ENCODE results near the gene HOXC13.

Gene HOXC13

DNA sequence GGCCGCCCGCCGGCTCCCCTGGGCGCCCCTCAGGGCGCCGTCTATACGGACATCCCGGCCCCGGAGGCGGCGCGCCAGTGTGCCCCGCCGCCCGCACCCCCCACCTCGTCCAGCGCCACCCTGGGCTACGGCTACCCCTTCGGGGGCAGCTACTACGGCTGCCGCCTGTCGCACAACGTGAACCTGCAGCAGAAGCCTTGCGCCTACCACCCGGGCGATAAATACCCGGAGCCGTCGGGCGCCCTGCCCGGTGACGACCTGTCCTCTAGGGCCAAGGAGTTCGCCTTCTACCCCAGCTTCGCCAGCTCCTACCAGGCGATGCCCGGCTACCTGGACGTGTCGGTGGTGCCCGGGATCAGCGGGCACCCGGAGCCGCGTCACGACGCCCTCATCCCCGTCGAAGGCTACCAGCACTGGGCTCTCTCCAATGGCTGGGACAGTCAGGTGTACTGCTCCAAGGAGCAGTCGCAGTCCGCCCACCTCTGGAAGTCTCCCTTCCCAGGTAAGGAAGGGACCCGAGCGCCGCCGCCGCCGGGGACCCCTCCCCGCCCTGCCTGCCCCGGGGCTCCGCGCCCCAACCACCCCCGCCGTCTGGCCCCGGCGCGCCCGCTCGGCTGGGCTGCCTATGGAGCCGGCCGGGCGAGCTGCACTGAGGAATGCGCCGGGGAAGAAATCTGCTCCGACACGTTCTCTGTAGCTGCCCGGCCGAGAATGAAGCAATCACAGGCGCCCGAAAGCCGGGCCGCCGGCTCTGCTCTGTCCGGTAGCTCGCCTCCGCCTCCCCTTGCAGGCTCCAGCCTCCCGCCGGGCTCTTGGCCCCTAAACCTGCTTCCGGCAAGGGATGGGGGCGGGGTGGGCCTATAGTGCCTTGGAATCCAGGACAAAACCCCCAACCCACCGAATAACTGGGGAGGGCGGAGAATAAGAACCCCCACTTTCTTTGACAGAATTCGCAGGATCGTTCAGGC, 794 bp downstream of the HOXC13 start:
- no peak for DNase-seq

DNA sequence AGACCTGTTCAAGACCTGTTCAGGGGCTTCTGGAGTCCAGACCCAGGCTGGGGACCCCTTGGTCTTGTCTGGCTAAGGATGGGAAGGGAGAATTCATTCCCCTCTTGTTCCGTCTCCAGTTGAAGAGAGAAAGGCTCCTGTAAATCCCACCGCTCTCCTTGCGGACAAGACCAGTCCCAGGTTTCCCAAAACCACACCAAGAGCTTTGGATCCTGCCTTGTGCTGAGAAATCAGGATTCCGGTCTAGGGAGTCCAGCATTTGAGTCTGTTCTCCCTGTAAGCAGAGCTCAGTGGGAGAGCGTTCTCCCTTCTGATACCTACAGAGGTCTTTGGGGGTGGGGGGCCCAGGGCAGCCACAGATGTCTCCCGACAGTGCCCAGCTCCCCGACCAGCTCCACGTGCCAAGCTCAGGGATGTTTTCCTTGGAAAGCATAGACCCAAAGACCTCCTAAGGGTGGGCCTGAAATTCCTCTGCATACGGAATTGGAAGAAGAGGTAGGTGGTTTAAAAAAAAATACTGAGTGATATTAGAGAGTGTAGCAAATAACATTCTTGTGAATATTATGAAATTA, 1.9 kb downstream of the HOXC13 start:
- no peak for DNase-seq

DNA sequence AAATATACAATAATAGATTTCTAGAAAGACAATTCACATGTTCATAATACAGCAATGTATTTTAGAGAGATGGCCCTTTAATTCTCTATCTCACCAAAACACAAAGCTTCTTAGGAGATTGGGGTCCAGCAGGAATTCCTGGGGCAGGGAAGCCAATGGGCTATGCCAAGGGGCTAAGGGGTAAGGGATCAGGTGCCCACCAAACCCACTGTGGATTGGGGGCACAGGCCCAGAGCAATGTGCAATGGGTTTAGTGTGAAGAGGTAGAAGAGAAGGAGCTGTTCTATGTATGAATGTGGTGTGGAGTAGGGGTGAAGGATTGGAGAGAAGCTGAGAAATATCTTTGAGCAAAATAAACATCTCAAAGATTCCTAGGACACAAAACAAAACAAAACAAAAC, 2.6 kb downstream of the HOXC13 start:
- no peak for DNase-seq

DNA sequence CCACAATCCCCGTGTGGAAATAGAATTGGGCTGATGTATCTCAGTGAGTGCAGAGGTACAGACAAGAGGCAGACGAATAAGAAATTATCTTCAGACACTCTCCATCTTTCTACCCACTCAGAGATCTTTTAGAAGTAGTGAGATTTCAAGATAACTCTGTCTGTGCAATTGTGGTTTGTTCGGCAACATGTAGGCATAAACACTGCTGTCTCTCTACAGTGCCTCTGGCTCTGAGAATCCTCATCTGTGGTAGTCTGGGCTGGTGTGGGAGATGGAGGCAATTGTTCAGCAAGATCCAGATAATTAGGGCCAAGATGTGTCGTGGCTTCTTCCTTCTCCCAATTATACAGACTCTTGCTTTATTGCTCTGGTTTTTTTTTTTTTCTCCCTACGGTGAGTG, 3.1 kb downstream of the HOXC13 start:
- no peak for DNase-seq

DNA sequence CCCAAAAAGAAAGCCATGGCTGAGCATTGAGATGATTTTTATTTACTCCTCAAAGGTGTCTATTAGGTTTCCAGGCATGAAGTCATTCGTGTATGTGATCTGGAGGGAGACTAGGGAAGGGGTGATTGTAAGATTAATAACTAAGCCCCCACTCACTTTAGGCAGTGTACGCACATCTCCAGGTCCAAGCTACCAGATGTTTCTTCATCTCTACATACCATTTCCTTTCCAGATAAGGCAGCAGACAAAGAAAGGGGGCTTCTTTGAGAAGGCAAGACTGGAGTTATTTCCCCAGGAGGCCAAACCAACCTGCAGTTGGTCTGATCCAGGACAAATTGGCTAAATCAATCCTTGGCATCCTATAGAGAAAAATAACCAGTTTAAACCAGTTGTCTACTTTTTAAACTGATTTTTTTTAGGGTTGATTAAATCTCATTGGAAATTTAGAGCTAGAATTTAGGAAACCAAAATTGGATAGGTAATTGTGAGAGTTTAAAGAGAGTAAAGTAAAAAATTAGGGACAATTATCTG, 3.9 kb downstream of the HOXC13 start:
- no peak for DNase-seq

DNA sequence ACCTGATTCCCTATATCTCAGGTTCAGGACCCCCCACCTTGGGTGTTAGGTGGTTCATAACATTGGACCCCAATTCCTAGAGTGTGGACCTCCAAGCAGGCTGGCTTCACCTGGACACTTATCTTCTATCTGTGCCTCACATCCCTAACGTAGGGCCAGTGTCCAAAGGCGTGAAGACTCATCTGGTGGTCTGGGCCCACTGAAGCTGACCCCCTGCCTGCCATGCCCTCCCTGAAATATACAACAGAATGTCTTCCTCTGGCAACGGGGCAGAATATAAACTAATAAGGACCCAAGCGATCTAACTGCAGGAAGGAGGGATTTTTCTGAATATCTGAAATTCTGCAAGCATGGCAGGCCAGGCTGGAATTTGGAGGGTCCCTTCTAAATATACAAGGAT, 5.6 kb downstream of the HOXC13 start:
- no peak for DNase-seq

DNA sequence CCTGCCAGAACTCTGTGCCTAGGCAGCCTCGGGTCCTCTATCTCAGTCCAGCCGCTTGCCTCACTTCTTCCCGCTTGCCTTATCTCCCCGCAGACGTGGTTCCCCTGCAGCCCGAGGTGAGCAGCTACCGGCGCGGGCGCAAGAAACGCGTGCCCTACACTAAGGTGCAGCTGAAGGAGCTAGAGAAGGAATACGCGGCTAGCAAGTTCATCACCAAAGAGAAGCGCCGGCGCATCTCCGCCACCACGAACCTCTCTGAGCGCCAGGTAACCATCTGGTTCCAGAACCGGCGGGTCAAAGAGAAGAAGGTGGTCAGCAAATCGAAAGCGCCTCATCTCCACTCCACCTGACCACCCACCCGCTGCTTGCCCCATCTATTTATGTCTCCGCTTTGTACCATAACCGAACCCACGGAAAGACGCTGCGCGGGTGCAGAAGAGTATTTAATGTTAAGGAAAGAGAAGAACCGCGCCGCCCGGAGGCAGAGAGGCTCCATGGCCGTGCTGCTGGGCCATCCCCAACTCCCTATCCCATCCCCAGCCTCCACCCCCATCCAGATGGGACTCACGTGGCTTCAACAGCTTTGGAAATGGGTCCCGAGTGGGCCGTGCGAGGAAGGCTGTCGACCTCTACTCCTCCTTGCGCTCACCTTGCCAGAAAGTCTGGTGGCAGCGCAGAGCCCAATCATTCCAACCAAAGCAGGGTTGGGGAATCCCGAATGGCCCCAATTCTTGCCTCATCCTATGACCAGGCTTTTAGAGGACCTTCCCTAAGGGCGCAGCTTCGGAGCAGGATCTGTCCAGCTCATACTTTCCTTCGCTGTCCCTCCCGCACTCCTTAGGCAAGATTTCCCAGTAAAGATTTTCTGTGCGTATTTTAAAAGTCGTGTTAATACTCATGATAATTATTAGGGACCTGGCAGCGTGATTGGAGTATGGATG, 6.5 kb downstream of the HOXC13 start:
- no peak for DNase-seq

DNA sequence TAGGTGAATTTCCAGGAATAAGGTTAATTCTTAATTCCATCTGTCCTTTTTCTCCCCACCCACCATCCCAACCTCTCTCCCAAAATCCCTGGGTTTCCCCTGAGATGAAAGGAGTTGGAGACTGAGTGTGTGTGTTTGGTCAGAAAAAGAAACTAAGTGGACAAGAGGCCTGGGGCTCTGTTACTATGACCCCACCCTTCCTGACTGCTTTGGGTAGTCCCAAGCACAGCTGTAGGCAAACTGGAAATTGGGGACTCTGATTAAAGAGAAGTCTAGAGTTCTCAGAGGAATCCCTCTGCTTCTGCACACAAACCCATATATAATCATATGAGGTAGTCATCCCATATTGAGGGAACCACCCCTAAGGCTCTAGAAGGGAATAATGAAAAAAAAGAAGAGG, 9.1 kb downstream of the HOXC13 start:
- no peak for DNase-seq

DNA sequence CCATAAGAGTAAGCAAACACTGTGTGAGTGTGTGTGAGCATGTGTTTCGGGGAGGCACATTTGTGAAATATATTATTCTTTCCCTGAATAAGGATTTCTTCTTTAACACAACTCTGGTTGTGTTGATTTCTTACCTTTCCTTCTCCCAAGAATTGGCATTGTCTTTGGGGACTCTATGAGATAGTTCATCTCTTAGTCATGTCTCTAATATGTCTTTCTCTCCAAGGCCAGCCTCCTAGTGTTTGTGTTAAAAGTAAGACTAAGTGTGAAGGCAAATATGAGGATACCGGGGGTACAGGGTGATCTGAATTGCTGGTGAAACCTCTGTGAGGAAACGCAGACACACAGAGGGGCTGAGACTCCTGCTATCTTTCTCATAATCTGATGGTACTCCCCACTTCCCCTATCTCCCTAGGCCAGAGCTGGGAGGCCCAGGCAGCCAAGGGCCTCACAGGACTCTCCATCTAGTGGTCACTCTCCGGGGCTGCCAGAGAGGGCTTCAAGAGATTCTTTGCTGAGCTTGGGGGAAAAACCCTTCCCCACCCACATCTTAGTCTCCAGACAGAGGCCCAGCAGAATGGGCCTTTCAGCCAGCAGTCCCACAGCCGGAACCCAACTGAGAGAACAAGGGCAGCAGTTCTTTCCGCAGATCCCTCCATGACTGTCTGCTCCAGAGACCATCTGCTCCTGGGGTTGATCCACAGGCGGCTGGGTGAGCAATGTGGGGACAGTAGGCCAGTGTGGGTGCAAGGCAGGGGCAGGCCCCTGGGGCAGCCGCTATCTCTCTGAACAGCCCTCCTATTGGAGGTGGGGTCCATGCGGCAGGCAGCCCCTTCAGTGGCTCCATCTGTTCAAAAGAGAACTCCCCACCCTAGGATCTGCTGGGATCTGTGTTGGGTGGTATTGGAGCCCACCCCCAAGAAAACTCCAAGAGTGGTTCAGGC, 10.3 kb downstream of the HOXC13 start:
- no peak for DNase-seq

DNA sequence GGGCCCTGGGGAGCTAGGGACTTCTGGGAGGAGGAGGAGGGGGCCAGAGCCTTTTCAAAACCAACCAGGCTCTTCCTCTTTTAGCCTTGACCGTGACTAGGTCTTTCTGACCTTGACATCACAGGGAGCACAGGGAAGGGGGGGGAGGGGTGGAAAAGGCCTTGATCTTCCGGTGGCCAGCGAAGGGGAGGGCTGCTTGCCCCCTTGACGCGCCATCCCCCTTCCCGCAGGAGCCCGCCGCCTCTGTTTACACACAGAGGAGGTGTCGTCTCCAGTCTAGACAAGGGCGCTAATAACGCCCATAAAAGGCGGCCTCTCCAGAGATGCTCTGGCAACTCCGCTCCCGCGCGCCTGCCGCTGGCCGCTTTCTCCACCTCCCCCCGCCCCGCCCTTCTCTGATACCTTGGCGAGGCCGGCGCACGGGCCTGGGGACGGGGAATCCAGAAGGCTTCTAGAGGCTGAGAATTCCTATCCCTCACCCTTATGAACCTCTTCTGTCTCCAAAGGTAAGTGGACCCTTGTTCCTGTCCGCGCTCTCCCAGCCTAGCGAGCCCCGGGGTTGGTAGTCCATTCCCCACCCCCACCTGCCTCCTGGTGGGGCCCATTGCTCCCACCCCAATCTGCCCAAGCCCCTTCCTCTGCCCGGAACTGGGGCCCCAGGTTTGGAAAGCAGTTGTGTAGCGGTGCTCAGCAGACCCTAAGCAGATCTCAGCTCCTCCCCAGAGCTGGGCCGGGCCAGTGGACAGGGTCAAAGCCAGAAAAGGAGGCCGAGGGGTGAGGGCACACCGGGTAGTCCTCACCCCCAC, 11.2 kb downstream of the HOXC13 start:
- DNase-seq, result no peak

DNA sequence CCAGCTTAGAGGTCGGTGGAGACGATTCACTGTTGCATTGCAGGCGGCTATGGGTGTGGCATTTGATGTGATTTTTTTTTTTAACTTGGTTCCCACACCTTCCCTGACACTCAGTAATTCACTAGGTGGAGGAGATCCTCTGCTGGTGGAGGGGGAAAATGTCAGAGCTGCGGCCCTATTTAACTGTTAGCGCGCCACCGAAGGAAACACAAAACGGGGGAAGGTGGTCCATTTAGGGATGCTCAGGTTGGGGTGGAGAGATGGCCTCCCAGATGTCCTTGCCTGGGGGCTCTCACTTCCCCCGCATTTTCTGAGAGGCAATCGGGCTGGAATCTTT, 11.8 kb downstream of the HOXC13 start:
- no peak for DNase-seq

DNA sequence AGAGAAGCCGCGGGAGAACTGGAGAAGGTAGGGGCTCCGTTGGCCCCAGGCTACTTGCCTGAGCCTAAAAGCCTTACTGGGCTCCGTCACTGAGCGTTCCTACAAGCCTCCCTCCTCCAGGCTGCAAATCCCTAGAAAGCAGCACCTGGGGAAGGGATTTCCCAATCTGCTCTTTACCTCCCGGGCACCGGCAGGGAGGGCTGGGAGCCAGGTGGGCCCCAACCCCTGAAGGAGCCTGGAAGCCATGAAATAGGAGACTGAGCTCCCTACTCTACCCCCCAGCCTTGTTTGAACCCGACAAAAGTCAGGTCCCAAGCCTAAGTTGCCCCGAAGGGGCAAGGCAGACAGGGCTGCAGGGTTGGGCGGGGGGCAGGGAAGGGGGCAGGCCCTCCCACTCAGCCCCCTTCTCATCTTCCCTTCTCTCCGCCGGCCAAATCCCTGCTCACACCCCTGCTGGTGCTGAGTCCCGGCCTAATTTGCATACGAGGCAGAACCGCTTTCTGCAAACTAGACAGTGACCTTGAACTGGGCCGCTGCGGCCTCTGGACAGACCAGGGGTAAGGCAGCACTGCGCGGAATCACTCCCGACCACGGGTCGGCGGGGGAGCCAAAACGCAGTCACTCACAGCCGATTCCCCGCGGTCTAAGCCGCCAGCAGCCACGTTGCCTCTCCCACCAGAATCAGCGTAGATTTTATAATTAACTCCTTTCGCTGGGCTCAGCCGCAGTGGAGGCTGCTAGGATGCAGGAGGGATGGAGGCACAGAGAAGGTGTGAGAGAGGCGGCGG, 12.4 kb downstream of the HOXC13 start:
- no peak for DNase-seq

DNA sequence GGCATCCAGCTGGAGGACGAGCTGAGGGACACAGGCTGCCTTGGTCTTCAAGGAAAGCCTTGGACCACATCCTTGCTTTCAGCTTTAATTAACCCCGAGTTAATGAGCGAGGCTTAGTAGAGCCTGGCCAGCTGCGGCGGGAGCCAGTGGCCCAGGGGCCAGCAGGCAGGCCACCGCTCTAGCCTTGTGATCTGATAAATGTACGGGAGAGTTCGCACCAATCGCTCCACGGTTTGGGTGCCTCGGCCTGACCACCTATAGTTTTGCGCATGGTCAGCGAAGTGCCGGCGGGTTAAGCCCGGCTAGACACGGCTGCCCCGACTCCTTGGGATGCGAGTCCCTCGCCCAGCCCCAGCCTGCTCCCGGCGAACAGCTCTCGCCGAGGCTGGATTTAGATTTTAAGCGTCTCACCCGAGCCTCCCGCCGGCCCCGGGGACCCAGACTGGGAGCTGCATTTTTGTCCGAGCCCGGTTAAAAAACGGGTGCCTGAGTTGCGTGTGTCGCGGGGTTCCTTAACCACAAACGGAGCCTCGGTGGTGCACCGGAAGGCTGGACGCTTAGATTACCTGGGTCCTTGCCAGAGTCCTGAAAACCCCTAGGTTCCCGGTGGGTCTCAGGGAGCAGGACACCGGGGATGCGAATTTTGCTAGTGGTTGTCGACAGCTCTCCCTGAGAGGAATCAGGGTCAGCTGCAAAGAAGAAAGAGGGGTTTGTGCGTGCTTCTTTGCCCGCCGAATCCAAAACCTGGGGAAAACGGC, 13.1 kb downstream of the HOXC13 start:
- no peak for DNase-seq

DNA sequence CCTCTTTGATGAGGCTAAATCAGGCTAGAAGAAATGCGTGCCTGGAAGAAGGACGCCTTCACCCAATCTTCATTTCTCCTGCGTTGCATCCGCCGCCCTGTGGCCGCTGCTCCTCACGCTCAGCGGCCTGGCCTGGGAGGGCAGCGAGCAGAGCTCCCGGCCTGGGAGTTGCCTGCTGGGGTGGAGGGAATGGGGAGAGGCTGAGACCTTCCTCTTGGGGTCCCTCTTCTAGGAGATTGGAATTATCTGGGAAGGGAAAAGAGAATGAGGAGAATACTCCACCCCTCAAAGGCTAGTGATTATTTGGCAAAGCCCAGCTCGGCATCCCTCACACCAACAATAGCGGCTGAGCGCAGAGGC, 13.7 kb downstream of the HOXC13 start:
- no peak for DNase-seq

DNA sequence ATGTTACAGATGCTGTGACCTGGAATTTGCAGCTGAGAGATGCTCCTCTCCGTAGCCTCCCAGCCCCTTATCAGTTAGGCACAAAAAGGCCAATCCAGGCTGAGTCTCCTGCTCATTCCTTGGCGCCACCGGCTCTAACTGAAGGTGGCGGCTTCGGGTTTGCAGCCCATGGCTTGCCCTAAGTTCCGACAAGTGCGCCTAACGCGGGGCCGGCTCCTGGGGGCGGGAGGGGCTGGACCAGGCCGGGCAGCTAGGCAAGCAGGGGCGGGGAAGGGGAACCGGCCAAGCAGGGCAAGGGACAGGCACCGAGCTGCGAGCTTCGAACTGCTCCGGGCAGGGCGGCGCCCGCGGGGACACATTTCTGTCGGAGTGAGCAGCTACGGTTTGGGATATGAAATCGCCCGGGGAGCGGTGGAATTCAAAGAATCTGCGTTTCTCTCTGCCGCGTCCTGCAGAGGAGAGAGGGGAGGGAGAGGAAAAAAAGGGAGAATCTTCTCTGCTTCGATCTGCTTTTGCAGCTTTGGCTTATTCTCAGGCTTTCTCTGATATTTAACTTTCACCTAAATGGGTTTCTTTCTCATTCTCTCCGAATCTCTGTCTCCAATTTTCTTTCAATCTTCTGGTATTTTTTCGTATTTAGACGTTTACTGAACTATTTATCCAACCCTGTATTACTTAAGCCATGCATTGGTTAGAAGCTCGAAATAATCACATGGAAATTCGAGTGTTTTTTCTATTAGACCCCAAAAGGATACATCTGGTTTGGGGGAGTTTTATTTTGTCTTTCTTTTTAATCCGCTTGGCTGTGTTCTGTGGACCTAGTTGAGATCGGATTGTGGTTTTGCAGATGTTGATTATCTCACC, 14.5 kb downstream of the HOXC13 start:
- DNase-seq, result no peak

DNA sequence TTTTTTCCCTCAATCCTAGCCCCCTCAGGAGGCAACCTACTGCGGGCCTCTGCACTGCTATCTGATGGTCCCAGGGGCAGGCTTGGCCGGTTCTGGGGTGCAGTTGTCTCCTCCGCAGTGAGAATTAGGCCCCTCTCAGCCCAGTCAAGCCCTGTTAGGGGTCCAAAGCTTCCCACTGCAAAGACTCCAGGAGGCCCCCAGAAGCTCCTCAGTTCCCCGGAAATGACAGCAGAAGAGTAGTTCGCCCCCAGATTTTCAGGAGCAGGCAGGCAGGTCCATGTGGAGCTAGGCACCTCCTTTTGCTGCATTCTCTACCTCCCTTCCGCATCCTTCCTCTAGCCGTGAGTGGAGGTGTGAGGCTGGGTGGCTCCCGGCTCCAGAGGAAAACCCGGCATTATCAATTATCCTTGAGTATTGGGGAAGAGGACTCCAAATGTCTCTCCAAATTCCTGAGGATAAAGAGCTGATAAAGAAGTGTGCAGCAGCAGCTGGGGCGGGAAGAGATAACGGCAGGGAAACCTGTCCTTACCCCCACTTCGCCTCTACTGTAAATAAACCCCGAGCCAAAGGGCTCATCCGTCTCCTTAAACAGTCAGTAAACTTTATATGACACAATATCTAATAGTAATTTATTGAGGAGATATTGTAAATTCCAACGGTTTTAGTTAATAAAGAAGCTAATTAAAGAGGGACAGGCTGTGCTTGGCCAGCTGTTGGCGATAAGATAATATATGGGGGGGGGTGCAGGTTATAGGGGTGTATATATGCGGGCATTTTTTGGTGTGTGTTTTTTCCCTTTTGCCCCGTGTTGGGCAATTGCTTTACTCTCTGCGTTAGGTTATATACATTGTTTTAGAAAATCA, 15.4 kb downstream of the HOXC13 start:
- no peak for DNase-seq

DNA sequence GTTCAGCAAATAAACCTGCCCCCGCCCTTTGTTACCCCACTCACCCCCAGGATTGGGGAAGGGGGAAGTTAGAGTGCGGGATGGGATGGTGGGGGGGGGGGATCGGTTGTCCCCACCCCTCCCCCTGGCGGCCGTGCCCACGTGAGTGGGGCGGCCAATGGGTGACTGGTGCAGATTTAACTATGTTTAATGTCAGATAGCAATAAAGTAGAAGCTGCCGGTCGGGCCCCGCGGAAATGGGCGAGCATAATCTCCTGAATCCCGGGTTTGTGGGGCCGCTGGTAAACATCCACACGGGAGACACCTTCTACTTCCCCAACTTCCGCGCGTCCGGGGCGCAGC, 16.0 kb downstream of the HOXC13 start, which contains the start of gene HOXC12:
TSS of gene HOXC12 (plus strand) at position 210 of the 342 bp plus-strand sequence. CDS start at position 237, 27 bp downstream.
- DNase-seq, result no peak
